AG09319 (cell line): Measurements from ENCODE around the gene AGAP2.

Source experiments
- DNase-seq: peaks from one replicate; pipeline ENCODE4 v3.0.0-alpha.2; 2010; ENCODE audit warnings: low read depth; ENCODE audit errors: extremely low read depth
- TF ChIP-seq, protein P1 (sequence below): IDR thresholded peaks from 2 replicates; pipeline ENCODE4 v1.5.1; 2011; ENCODE audit warnings: low read depth, mild to moderate bottlenecking, inconsistent platforms, low read length, moderate library complexity

The AGAP2 gene

DNA sequence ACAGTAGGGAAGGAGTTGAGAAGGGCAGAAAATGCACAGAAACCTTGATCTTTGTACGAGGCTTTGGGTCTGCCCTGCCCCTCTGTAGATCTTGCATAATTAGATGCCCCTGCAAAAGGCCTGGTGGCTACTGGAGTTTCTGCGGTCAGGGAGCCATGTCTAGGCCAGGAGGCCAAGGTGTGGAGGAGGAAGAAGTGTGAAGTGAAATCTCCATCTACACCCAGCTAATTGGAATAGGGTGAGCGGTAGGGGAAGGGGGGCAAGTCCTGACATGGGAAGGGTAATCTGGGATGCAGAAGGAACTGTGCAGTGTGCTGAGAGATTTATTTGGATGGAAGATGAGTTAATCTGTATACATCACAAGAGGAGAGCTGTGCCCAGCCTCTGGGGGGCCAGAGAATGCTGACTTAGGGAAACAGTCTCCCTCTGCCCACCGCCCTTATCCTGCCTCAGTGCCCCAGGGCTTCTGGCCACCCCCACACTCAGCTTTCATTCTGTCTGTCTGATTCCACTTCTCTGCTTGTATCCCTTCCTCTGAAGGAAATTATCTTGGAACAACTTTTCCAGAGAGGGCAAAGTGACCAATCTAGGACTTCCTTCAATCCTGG lies 23.0 kb upstream of the AGAP2 start:
- TF ChIP-seq, protein P1, sequence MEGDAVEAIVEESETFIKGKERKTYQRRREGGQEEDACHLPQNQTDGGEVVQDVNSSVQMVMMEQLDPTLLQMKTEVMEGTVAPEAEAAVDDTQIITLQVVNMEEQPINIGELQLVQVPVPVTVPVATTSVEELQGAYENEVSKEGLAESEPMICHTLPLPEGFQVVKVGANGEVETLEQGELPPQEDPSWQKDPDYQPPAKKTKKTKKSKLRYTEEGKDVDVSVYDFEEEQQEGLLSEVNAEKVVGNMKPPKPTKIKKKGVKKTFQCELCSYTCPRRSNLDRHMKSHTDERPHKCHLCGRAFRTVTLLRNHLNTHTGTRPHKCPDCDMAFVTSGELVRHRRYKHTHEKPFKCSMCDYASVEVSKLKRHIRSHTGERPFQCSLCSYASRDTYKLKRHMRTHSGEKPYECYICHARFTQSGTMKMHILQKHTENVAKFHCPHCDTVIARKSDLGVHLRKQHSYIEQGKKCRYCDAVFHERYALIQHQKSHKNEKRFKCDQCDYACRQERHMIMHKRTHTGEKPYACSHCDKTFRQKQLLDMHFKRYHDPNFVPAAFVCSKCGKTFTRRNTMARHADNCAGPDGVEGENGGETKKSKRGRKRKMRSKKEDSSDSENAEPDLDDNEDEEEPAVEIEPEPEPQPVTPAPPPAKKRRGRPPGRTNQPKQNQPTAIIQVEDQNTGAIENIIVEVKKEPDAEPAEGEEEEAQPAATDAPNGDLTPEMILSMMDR, result no peak
- DNase-seq, result no peak

GRCh38 chr12:57760347-57760982 lies 21.9 kb upstream of the AGAP2 start:
- TF ChIP-seq, protein P1, result no peak
- DNase-seq, result no peak

DNA sequence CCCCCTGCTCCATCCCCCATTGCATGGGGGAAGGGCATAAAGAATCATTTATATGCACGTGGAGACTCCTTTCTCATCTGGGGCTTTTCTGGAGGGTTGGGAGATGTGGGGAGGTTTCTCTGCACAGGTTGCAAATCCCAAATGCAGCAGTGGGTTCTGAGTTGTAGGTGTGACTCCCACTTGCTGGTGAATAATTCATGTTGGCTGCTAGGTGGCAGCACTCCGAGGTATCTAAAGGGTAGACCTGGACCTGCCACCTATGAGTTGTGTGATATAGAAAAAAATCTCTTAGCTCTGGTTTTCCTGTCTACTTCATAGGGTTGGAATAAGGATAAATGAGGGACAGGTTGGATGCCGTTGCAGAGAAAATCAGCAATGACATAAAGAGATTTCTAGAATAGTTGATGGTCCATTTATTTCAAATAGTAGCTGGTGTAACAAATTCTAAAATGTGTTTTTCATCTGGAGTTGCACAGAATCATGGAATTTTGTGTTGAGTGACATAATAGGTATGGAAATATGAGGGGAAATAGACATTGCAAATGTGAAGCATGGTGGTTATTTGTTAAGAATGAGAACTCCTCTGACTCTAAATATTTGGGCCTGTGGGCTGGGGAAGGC lies 20.9 kb upstream of the AGAP2 start:
- TF ChIP-seq, protein P1, result peak; percentile 26

GRCh38 chr12:57758552-57759359 lies 20.2 kb upstream of the AGAP2 start:
- TF ChIP-seq, protein P1, result no peak
- no peak for DNase-seq

More for the DNA sequence above, 20.9 kb upstream of the AGAP2 start:
- no peak for DNase-seq

DNA sequence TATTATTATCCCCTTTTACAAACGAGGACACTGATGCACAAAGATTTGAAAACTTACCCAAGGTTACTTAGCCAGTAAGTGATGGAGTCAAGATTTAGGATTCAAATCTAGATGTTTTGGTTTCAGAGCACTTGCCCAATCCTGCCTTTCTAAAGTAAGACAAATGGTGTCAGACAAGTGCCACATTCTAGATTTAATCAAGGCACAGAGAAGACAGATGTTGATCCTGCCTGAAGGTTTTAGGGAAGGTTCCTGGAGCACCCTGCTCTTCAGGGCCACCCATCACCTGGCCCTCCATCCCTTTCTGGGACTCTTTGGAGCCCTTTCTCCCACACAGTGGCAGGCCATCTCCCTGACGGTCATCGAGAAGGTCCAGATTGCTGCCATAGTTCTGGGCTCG lies 19.2 kb upstream of the AGAP2 start:
- no peak for DNase-seq
- TF ChIP-seq, protein P1, result no peak

DNA sequence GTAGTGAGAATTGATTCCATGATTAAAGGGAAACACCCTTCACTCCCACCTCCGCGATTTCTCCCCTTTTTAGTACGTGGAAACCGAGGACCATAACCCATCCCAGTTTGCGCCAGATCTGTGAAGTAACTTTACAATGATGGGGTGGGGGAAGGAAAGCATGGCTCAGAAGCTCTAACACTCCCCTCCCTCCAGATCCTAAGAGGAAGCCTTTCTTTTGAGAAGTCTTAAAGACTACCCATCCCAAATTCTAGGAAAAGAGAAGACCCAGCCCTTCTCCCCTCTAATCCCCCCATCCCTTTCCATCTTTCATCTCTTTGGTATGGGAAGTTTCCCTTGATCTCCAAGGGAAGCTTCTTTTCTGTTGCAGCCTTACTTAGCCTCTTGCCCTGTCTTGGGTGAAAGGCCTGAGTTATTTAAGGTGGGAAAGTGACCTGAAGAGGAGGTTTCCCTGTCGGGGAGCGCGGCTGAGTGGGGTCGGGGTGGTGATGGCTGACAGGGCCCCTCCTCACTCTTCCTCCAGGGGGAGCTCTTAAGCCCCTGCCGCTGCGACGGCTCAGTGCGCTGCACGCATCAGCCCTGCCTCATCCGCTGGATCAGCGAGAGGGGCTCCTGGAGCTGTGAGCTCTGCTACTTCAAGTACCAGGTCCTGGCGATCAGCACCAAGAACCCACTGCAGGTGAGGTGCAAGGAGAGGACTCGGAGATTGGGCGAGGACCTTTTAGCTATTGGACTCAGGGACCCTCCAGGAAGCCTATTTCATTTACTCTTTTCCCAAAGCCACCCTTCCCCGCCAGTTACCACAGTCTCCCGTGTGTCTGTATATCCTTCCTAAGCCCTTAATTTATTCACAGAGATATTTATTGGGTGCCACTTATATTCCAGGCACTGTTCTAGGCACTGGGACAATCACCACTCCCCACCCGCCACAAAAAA lies 18.1 kb upstream of the AGAP2 start:
- no peak for DNase-seq
- TF ChIP-seq, protein P1, result peak; percentile 40
